ENCODE results near the gene HIVEP3.

Gene HIVEP3

DNA sequence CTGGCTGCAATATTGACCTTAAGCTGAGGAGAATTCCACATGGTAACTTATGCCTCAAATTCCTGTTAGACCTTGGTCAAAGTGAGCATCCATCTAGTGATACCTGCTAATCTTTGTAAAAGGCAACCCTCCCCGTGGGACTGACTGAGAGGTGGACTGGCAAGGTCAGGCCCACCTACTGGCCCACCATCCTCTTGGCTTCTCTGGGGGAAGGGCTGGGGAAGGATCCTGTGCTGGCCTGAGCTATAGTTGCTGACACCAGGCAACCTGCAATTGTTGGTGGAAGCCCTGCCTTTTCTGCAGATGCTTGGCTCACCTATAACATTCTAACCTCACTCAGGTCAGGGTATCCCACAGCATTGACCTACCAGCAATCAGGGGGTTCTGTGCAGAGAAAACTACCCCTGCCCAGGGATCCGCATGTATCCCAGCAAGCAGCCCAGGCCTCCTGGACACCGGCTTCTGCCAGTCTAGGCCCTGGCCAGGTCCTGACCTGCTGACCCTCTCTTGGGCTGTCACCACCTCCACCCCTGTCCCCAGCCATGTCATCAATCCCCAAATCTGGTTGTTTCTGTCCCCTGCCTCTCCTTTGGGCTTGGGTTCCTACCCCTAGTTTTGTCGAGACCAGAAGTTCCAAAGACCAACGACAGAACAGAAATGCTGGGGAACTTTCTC, 326.1 kb downstream of the HIVEP3 start:
- no peak for DNase-seq

DNA sequence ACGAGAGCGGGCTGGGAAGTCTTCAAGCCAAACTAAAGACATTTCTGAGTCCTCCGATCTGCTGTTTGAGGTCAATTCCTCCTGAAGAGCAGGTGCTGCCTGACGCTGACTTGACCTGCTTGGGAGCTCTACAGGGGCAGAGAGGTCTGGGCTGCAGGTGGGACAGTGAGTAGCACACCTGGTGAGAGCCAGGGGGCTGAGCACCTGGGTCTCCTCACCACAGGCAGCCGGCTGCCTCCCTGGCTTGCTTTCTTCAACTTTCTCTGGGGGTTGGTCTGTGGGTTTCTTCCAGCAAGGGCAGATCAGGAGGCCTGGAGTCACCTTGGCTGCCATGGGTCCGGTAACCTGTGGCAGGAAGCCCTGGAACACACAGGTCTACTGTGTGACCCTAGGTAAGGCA, 326.8 kb downstream of the HIVEP3 start:
- no peak for DNase-seq

DNA sequence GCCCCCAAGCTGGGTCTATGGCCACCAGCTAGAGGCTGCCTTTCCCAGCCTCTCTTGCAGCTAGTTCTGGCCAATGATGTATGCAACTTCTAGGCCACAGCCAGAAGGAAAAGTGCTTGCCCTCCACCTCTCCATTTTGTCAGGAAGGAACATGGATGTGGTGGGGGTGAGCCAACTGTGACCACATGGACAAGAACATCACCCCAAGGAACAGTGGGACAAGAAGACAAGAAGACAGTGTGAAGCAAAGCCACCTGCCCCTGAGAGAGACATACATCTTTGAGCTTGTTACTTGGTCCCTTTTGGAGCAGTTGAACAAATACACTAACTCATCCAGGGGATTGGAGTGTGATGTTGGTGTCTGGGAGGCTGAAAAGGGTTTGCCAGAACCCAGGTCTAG, 328.4 kb downstream of the HIVEP3 start:
- no peak for DNase-seq

DNA sequence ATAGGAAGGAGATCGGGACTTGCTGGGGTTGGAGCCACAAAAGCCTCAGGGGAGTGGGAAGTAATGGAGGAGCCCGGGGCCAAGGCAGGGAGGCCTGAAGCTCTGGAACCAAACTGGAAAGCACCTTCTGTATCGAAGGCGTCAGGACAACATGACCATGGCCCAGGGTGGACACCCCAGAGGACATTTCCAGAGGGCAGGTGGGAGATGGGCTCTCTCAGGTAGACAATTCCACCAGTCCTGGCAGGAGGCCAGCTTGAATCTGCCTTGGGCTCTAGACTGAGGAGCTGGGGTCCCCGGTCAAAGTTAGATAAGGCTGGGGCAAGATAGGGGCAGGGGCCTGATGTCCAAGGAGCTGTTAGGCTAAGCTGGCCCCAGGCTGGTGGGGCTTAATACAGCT, 329.3 kb downstream of the HIVEP3 start:
- no peak for DNase-seq

DNA sequence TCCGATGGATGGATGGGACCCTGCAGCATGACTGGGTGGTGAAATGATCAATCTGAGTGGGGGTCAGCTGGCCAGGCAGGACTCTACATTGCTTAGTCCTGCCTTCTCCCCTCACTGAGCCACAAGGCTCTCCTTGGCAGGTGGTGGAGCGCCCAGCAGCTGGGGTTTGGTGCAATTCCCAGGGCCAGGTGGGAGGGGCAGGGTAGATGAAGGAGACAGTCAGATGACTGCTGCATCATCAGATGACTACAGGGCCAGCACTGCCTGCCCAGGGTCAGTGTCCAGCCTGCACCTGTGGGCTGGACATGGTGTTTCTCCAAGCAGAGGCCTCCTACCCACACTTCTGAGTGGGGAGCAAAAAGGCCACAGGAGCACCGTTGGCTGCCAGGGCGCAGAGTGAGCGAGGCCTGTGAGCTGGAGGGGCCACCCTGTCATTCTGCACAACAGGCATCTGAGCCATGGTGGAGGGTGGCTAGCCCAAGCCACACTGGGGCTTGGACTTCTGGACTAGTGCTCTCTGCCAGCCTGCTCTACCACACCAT, 330.3 kb downstream of the HIVEP3 start:
- DNase-seq = no peak

DNA sequence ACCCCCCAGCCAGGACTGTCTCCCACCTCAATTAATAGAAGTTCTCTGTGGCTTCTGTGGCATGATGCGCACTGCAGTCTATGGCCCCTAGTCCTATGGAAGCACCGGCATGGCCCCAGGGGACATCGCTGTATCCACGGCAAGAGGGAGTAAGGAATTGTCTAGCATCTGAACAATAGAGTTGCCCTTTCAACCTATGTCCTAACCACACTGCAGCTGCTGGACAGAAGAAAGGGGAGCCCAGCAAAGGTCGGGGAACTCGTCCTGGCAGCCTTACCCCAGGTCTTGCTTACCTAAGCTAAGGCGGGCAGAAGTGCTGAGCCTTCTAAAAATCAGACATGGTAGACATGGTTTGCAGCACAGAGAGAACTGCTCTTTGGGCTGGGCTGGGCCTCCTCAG, 330.9 kb downstream of the HIVEP3 start:
- no peak for DNase-seq

DNA sequence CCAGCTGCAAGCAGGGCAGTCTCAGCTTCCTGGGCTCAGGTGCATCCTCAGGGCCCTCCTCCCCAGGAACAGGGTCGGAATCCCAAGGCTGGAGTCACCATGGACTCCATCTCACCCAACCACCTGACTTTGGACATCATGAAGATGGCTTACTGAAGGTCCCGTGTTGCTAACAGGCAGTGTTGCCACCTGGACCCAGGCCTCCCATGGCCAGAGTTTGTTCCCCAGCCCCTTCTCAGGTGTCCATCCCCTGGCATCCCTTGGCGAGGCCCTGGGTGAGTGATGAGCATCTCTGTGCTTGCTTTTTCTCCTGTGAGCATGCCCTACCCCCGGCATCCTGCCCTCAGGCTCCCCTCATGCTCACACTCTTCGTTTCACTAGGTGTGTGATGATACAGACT, 332.5 kb downstream of the HIVEP3 start:
- DNase-seq = no peak

DNA sequence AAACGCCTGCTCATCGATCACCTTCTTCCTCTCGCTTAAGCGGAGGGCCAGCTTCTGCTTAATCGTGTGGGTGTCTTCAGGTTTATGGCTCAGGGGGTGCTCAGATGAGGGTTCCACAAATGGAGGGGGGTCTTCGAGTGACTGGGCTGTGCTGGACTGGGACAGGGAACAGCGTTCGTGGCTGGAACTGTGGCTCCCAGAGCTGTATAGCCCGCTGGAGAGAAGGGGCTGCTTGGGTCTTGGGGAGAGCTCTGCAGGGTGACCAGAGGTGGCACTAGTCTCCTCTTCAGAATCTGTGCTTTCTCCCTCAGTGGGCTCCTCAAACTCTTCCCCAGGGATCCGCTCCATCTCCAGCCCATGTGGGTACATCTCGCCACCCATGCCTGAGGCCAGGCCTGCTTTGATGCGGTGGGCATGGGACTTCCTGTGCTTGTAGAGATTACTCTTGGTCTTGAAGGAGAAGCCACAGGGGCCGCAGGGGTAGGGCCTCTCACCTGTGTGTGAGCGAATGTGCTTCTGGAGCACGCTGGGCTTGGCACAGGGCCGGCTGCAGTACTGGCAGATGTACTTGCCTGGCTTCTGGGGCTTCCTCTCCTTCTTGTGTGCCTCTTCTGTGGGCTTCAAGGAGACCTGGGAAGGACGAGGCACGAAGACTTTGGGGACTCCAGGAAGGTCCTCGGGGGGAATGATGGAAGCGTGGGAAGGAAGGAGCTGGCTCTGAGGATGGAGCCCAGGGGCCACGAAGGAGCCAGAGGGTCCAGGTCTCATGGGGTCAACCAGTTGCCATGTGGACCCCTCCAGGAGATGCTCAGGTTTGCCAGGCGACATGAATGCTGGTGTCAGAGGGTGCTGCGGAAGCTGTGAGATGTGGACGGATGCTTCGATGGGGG, 334.8 kb downstream of the HIVEP3 start:
- DNase-seq = no peak

DNA sequence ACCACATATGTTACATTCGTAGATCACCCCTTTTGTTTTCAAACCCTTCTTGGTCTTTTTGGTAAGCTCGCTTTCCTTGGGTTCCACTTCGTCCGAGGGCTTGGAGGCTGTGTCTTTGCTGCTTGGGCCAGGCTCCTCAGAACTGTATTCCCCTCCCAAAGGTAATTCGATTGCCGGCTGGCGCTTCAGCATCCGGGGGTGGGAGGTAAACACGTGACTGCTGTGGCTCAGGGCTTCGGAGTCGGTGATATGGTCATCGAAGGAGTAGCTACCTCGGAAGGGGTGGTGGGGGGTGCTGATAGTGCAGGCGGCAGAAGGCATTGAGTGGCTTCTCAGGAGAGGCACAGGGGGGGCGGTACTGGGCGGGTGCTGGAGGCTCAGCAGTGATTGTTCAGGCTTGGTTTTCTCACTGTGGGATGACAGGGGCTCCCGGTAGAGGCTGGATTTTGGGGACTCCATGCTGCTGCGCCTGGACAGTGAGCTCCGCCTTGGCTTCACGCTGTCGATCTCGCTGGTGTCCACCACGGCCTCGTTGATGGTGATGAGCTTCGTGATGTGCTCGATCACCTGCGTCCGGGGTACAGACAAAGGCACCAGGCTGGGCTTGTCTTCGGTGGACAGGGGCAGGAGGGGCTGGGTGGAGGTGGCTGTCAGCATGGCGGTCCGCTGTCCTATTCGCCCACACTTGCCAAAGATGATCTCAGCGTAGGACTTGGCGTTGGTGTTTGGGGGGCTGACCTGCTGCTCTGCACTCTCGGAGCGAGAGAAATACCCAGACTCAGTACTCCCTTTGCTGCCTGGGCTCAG, 335.7 kb downstream of the HIVEP3 start:
- no peak for DNase-seq

DNA sequence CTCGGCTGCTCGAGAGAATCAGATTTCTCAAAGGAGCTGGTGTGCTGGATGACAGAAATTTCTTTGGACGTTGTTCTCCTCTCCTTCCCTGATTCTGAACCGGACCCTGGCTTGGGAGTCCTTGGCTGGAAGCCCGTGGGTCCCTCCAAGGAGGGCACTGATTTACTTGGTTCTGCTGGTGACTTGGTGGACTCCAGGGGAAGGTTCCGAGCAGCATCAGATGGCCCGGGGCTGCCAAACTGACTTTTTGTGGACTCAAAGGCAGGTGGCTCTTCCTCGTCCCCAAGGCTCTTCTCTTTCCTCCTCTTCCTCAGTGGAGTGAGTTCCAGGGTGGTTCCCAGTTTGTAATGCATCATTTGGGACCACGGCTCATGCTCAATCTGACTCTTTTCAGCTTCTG, 336.4 kb downstream of the HIVEP3 start:
- DNase-seq = no peak

DNA sequence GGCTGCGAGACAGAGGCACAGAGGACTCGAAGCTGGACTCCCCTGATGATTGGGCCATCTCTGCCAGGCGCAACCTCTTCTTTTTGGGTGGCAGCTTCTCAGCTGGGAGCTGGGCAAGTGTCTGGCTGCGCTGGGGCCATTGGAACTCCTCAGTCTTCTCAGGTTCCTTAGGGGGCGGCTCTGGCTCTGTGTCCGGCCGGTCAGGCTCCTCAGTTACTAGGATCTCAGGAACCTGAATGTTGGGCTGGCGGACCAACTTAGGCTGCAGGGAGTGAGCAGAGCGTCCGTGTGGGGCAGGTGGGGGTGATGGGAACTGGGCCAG, 336.8 kb downstream of the HIVEP3 start:
- DNase-seq = no peak

DNA sequence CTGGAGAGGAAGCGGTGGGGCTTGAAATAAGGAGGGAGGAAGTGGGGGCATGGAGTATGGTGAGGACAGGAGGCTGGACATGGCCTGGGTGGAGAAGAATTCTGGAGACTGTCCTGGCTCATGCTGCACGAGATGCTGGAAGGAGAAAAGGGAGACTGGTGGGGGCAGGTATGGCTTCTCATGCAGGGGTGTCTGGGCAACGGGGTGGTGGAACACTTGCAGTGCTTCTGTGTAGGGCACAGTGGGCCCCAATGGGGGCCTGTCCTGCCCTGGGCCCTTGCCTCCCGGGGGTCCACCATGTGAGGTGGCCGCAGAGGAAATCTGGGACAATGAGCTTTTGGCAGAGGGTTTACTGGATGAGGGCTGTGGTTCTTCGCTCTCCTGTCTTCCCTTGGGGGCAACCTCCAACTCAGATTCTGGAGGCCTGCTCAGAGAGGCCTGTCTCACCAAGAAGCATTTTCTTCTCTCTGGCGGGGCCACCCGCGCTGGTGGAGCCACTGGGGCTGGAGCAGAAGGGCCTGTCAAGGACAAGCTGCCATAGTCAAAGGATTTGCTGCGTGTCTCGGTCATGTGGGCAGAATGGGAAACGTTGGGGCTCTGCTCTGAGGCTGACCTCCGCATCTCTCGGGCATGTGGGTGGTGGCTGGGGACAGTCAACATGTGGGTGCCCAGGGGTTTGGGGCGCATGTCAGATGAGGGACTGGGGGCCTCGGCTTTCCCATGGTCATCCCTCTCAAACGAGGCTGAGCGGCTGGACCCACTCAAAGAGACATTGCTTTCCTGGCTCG, 337.3 kb downstream of the HIVEP3 start:
- no peak for DNase-seq

DNA sequence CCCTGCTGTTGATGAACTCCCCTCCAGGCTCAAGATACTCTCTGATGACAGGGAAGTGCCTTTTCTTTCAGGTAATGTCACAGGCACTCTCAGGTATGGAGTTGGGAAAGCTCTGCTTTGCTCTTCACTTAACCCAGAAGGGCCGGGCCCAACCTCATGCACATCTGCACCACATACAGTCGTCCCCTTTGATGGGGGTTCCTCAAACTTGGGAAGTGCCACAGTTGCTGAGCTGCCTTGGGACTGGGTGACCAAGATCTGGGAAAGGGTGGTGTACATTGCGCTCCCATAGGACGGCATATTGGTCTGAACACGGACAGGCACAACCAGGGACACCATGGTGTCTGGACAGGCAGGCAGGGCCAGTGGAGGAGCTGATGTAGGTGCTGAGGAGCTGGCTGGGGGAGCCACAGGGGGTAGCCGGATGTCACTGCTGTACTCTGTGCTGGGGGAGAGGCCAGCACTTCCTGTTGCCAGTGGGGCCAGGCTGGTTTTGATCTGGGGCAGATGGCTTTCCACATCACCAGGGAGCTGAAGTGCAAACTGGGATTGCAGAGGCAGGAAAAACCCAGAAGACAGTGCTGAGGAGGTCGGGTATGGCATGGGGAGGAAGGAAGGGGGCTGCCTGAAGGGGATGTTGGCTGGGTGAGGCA, 338.1 kb downstream of the HIVEP3 start:
- no peak for DNase-seq

DNA sequence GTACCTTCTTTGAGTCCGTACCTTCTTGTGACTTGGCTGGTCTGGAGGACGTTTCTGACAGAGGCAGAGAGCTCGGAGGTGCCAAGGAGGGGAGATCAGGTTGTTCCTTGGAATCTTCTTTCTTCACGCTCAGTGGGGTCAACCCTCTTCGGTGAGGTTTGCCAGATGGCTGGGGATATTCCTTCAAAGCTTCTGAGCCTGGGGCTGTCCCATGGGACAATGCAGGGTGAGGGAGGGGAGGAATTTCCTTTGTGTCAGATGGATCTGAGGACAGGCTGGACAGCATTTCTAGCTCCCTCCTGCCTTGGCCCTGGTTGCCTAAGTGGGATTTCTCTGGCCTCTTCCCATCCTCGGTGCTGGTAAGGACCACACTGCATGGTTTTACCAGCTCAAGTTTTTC, 338.7 kb downstream of the HIVEP3 start:
- DNase-seq = no peak

DNA sequence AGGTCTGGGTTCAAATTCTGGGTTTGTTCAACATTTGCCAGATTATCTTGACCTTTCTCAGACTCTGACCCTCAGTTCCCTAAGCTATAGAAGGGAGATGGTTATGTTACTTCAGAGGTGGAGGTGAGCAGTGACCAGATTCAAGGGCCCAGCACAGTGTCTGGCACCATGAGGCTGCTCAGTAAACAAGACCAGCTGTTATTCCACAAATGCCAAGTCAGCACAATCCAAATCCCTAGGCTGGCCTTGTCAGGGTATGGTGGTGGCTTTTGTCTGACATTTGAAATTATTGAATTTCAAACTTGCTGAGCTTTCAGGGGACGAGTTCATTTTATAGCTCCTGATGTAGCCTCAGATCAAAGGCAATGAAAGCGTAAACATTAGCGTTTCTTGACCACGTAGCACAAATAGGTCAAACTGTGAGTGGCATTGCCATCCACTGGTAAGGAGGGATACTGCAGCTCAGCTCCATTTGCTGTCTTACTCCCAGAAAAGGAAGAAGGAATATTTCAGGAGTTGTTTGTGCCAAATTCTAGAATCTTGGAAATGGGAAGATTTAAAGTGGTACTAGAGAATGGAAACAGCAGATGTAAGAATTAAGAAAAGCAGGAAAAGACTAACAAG, 339.9 kb downstream of the HIVEP3 start:
- DNase-seq = peak; percentile 20

DNA sequence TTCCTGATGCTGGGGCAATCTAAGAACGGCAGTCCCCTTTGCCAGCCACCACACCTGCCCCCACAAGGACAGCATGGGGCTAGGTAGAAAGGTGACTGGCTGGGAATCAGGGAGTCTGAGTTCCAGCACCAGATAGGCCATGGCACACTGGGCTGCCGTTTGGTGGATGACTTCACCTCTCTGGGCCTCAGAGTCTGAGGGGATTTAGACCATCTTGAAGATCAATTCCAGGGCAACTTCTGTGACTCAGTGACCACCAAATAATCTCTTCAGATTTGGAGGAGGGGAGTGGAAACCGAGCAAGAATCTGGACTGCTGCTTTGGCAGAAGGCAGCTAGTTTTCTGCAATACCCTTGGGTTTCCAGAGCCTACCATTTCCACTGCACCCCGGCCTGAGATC, 342.1 kb downstream of the HIVEP3 start:
- DNase-seq = peak; percentile 7

DNA sequence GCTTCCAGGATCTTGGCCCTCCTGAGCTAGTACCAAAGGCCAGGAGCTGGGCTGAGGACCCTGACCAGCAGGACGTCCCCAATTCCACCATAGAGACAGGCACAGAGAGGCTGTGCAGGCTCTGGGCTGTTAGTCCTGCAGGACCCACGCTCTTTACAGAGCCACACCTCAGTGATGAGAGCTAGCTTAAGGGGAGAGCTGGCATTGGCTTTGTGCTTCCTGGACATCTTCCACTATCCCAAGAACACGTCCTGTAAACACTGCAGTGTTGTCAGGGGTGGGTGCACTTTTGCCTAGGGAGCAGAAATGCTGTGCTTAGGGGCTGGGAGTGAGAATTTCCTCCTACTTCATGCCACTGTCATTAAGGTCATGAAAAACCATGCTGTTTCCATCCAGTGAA, 342.5 kb downstream of the HIVEP3 start:
- no peak for DNase-seq

DNA sequence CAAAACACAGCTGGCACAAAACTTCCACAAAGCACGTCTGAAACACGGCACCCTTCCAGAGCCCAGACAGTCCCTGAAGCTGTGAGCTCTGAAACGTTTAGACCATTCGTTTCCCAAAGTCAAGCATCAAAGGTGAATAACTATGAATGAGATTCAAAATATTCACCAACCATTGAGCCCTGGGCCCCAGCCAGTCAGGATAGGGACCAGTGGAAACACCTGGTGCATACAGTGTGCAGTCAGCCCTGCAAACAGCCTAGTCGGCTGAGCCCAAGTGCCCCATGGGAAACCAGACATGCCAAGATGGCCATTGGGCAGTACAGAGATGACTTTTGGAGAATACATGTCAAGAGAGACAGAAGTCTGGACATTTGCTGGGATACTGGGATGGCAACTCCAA, 343.9 kb downstream of the HIVEP3 start:
- no peak for DNase-seq

DNA sequence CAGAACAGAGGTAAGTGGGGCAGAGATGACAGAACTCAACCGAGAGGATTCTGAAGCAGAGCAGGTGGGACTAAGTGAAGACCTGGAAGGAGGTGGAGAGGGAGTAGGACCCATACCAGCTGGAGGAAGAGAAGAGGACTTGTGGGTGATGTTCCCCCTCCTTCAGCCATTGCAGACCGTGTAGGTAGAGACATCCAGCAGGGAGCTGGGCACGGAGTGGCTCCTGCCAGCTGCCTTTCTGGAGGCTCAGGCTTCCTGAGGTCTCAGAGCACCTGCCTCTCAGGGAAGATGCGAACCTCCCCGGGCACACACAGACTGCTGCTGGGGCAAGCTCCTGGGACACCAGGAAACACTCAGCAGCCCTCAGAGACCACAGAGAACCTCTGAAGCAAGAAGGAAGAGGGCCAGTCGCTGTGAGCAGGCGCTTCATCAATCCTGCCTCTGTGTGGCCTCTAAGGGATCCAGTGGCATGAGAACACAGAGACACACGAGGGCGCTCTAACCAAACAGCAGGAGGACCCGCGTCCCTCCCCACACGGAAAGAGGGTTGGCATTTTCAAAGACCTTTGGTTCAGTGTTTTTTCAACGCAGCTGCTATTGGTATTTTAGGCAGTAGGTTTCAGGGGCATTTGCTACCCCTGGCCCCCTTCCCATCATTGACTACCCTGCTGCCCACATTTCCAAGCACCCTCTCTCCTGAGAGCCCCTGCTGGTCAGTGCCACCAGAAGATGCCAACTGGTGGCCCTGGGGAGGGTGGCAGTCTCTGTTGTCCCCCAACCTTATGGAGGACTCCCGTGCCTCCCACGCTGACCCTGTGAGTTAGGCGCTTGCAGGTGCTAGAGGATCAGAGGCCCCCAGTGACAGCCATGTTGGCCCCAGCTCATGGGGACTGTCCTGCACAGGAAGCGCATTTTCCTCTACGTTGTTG, 344.7 kb downstream of the HIVEP3 start:
- peak; percentile 78 for DNase-seq

DNA sequence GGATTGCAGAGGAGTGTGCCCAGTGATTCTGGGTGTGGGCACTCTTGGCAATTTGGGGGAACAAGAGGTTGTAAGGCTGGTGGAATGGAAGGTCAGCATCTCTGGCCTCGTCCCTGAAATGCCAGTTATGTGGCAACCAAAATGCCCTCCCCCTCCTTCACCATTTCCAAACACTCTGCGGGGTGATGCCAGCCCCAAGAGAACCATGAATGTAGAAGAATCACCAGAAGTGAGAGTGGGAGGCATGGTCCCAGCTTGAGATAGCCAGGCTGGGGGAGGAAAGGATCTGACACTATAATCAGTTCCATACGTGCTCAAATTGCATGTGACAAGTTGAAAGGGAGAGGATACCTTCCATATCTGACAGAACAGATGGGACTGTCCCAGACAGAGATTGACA, 345.5 kb downstream of the HIVEP3 start:
- no peak for DNase-seq

DNA sequence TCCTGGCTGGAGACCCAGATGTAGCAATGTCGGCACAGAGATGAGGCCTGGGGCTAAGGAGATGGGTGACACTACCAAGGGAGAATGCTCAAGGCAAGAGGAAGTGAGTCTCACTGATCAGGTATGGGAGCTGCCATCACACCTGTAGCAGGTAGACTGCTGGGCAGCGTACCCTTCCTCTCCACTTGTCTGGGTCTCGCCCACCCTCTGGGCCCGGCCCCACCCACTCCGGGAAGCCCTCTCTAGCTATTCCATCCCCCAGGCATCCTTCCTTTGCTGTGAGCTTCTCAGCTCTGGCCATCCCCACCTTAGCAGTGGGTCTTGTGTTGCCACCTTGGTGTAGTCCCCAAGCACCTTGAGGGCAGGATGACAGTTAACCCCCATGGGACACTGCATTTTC, 346.5 kb downstream of the HIVEP3 start:
- no peak for DNase-seq
